Measurements from ENCODE around the gene CEP170B.
"Not testable (repeated sequence)": the region's sequence is repeated elsewhere in the genome, so short reads cannot be mapped to it uniquely, and the experiment has no call there.

The CEP170B gene

GRCh38 chr14:104844306-104845032 lies 20.6 kb upstream of the CEP170B start:
- DNase-seq: no peak

- DNase-seq: no peak
Observed at GRCh38 chr14:104845033-104845666, 19.9 kb upstream of the CEP170B start.

GRCh38 chr14:104845834-104846441 lies 19.1 kb upstream of the CEP170B start:
- DNase-seq: no peak

GRCh38 chr14:104852280-104852663 lies 12.8 kb upstream of the CEP170B start:
- no peak for DNase-seq

GRCh38 chr14:104855532-104856090 lies 9.5 kb upstream of the CEP170B start:
- DNase-seq: no peak

GRCh38 chr14:104856157-104856868 lies 8.8 kb upstream of the CEP170B start:
- DNase-seq: no peak

- DNase-seq: no peak
Observed at GRCh38 chr14:104856869-104857860, 7.9 kb upstream of the CEP170B start.

GRCh38 chr14:104857931-104858330 lies 7.1 kb upstream of the CEP170B start:
- DNase-seq: not testable (repeated sequence)

- DNase-seq: no peak
Observed at GRCh38 chr14:104858811-104859426, 6.1 kb upstream of the CEP170B start.

GRCh38 chr14:104859900-104860299 lies 5.2 kb upstream of the CEP170B start:
- no peak for DNase-seq

GRCh38 chr14:104860414-104860813 lies 4.7 kb upstream of the CEP170B start:
- no peak for DNase-seq

- DNase-seq: no peak
Observed at GRCh38 chr14:104863131-104863862, 1.8 kb upstream of the CEP170B start.

GRCh38 chr14:104863923-104864266 lies 1.2 kb upstream of the CEP170B start:
- no peak for DNase-seq

- DNase-seq: no peak
Observed at GRCh38 chr14:104864267-104865080, 594 bp upstream of the CEP170B start.

- no peak for DNase-seq
Observed at GRCh38 chr14:104865631-104866441, 768 bp downstream of the CEP170B start.

- DNase-seq: no peak
Observed at GRCh38 chr14:104866451-104867370, 1.6 kb downstream of the CEP170B start.

GRCh38 chr14:104867371-104868059 lies 2.4 kb downstream of the CEP170B start:
- no peak for DNase-seq

Measured in GDM1 (cell line).